ENCODE data around the gene PPP1R15A.
"Not testable (repeated sequence)": the region's sequence is repeated elsewhere in the genome, so short reads cannot be mapped to it uniquely, and the experiment has no call there.

PPP1R15A gene

GRCh38 chr19:48859711-48860572 is 12.3 kb upstream of the PPP1R15A start:
- DNase-seq (ENCODE audit: low spot score) = no peak

DNA sequence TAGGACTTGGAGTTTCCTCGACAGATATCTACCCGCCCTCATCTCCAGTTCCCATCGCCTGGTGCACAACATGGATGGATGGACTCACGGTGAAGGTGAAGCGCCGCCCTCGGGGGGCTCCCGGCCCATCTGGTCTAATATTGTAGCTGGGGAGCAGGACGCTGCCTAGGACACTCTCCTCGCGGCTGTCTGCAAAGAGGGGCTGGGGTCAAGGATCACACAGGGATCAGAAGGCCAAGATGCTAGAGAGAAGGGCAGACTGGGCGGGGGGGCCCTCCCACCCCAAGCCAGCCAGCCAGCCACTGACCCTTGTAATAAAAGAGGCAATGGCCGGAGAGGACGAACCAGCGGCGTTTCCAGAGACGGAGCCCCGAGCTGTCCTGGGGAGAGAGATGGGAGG is 10.9 kb upstream of the PPP1R15A start:
- DNase-seq (ENCODE audit: low spot score) = no peak

DNA sequence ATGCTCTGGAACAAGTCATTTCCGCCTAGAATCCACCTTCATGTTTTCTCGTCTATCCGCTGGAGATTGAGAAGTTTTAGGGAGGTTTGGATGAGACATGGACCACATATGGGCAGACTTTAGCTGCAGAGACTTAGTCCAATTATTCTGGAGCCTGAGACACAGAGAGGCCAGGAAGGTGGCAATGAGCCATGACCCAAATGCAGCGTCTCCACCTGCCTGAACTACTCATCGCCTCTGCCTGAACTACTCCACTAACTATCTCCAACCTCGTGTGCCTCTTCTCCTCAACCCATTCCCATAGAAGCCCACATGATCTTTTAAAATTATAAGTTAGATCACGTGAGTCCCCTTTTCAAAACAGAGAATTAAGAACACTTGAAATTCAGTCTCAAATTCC is 9.4 kb upstream of the PPP1R15A start:
- no peak for DNase-seq (ENCODE audit: low spot score)

- DNase-seq (ENCODE audit: low spot score) = no peak
Observed at GRCh38 chr19:48866692-48867091, 5.5 kb upstream of the PPP1R15A start.

GRCh38 chr19:48867123-48867745 is 5.0 kb upstream of the PPP1R15A start:
- DNase-seq (ENCODE audit: low spot score) = no peak

GRCh38 chr19:48867746-48868113 is 4.5 kb upstream of the PPP1R15A start:
- DNase-seq (ENCODE audit: low spot score) = no peak

GRCh38 chr19:48868114-48868886 is 3.9 kb upstream of the PPP1R15A start, which contains the start of gene PLEKHA4:
Gene PLEKHA4 (minus strand): TSS chr19:48868617. CDS start chr19:48867620, 997 bp downstream.
- DNase-seq (ENCODE audit: low spot score) = peak; percentile 56

DNA sequence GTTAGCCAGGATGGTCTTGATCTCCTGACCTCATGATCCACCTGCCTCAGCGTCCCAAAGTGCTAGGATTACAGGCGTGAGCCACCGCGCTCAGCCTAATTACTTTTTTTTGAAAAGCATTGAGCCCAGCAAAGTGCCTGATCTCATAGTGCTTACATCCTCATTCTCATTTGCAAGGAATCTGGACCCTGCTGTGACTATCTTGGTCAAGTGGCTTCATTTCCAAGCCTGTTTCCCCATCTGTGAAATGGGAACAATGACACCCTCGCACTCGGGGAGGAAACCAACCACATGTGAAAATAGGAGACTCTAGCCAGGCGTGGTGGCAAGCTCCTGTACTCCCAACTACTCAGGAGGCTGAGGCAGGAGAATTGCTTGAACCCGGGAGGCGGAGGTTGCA is 2.2 kb upstream of the PPP1R15A start:
- DNase-seq (ENCODE audit: low spot score) = peak; percentile 50

DNA sequence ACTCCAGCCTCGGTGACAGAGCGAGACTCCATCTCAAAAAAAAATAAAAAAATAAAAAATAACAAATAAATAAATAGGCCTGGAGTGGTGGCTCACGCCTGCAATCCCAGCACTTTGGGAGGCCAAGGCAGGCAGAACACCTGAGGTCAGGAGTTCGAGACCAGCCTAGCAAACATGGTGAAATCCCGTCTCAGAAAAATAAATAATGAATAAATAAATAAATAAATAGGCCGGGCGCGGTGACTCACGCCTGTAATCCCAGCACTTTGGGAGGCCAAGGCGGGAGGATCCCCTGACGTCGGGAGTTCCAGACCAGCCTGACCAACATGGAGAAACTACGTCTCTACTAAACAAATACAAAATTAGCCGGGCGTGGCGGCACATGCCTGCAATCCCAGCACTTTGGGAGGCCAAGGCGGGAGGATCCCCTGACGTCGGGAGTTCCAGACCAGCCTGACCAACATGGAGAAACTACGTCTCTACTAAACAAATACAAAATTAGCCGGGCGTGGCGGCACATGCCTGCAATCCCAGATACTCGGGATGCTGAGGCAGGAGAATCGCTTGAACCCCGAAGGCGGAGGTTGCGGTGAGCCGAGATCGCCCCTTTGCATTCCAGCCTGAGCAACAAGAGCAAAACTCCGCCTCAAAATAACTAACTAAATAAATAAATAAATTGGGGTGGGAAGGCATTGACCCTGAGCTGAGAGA is 595 bp upstream of the PPP1R15A start:
- DNase-seq (ENCODE audit: low spot score) = not testable (repeated sequence)

DNA sequence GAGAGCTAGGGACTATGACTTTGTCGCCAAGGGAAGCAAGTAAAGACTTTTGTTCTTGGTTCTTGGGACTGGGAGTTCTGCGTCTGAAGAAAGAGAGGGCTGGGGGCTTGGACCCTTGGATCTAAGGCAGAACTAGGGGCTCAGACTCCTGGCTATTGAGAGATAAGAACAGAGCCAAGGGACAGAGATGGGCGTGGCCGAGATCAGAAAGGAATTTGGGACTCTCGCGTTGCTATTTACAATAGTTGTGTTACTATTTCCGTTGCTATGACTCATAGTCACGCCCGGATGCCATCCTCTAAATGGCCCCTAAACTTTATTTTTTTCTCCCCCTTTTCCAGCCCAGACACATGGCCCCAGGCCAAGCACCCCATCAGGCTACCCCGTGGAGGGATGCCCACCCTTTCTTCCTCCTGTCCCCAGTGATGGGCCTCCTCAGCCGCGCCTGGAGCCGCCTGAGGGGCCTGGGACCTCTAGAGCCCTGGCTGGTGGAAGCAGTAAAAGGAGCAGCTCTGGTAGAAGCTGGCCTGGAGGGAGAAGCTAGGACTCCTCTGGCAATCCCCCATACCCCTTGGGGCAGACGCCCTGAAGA is 759 bp downstream of the PPP1R15A start:
- peak; percentile 94 for DNase-seq (ENCODE audit: low spot score)

DNA sequence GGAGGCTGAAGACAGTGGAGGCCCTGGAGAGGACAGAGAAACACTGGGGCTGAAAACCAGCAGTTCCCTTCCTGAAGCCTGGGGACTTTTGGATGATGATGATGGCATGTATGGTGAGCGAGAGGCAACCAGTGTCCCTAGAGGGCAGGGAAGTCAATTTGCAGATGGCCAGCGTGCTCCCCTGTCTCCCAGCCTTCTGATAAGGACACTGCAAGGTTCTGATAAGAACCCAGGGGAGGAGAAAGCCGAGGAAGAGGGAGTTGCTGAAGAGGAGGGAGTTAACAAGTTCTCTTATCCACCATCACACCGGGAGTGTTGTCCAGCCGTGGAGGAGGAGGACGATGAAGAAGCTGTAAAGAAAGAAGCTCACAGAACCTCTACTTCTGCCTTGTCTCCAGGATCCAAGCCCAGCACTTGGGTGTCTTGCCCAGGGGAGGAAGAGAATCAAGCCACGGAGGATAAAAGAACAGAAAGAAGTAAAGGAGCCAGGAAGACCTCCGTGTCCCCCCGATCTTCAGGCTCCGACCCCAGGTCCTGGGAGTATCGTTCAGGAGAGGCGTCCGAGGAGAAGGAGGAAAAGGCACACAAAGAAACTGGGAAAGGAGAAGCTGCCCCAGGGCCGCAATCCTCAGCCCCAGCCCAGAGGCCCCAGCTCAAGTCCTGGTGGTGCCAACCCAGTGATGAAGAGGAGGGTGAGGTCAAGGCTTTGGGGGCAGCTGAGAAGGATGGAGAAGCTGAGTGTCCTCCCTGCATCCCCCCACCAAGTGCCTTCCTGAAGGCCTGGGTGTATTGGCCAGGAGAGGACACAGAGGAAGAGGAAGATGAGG is 1.5 kb downstream of the PPP1R15A start:
- DNase-seq (ENCODE audit: low spot score) = peak; percentile 41

- DNase-seq (ENCODE audit: low spot score) = peak; percentile 85
Observed at GRCh38 chr19:48874303-48875135, 2.3 kb downstream of the PPP1R15A start.

DNA sequence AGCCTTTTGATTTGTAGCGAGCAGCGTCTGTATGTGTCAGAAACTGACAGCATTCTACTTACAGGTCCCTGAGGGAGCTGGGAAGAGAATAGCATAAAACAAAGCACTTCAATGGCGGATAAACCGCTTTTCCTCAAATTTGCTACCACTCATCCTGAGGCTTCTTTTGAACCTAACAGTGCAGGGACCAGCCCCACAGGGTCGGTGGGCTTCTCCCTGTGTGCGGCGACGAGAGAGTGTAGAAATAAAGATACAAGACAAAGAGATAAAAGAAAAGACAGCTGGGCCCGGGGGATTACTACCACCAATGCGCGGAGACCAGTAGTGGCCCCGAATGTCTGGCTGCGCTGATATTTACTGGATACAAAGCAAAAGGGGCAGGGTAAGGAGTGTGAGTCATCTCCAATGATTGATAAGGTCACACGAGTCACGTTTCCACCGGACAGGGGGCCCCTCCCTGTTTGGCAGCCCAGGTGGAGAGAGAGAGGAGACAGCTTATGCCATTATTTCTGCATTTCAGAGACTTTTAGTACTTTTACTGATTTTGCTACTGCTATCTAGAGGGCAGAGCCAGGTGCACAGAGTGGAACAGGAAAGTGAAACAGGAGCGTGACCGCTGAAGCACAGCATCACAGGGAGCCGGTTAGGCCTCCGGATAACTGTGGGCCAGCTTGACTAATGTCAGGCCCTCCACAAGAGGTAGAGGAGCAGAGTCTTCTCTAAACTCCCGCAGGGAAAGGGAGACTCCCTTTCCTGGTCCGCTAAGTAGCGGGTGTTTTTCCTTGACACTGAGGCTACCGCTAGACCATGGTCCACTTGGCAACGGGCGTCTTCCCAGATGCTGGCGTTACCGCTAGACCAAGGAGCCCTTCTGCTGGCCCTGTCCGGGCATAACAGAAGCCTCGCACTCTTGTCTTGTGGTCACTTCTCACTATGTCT is 4.1 kb downstream of the PPP1R15A start:
- DNase-seq (ENCODE audit: low spot score) = peak; percentile 61

GRCh38 chr19:48877855-48878195 is 5.6 kb downstream of the PPP1R15A start:
- no peak for DNase-seq (ENCODE audit: low spot score)

- no peak for DNase-seq (ENCODE audit: low spot score)
Observed at GRCh38 chr19:48878196-48879024, 6.2 kb downstream of the PPP1R15A start.

- DNase-seq (ENCODE audit: low spot score) = no peak
Observed at GRCh38 chr19:48879025-48879637, 6.9 kb downstream of the PPP1R15A start.

DNA sequence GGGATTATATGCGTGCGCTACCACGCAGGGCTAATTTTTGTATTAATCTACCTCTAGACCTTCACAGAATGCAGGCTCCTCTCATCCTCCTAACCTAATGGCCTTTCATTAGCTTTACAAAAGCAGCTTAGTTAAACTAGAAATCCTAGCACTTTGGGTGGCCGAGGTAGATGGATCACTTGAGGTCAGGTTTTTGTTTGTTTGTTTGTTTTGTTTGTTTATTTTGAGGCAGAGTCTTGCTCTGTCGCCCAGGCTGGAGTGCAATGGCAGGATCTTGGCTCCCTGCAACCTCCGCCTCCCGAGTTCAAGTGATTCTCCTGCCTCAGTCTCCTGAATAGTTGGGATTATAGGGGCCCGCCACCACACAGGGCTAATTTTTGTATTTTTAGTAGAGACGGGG is 7.5 kb downstream of the PPP1R15A start:
- DNase-seq (ENCODE audit: low spot score) = not testable (repeated sequence)
